Right lobe of liver (tissue), 4 donors: ENCODE measurements around the gene IRAK1.

Experiments used
- CTCF ChIP-seq, 4 donors: fragments of 200-600 bp in 3 of 4; fragments of 450-650 bp in 1 of 4; IDR thresholded peaks; one replicate each; pipeline versions ENCODE4 v1.5.1 to v1.8.0; 2016 to 2022; ENCODE audit warnings: antibody characterized with exemption in 4 of 4, mild to moderate bottlenecking in 2 of 4
- POLR2A ChIP-seq: fragments of 450-650 bp; IDR thresholded peaks from one replicate; pipeline ENCODE4 v1.6.1; 2017; ENCODE audit warnings: antibody characterized with exemption, mild to moderate bottlenecking
- donor health status: DM: no; HTN: no; CAD: no.
- donor health status: DM: no; HTN: no; CAD: no.
- donor health status: DM: no; HTN: yes; CAD: no.

- no peak for TF ChIP-seq CTCF (IDR thresholded peaks at IDR 0.05)
- TF ChIP-seq POLR2A = no peak
Measured at GRCh38 chrX:154006947-154007346, 12.8 kb downstream of the IRAK1 start.
